Measurements from ENCODE around the gene MAP10.

MAP10 gene

DNA sequence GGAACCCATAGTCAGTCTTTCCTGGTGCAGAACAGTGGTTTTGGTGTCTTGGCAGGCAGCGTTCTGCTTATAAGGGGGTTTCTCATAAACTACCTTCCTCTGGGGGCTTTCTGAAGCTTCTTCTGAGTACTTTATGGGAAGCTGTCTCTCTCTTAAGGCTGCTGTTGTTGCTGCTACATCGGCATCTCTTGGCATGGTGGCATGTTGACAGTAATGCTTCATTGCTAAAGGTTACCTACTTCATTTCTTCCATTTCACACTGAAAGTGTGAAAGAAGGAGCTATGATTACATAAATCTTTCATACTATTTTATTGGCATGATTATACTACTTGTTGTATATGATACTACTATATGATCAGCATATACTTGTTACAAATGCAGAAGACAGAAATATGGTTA is 6.3 kb upstream of the MAP10 start:
- no peak for DNase-seq

DNA sequence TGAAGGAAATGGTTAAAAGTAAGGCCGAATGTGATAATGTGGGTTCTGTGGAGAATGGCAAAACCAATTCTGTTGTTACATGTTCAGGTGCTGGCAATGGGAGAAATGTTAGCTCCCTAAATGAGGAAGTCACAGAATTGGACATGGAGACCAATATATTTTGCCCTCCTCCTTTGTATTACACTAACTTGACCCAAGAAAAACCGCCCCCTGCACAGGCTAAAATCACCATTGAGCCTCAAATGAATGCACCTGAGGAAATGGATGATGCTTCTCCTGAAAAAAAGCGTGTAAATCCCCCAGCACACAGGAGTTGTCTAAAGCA is 932 bp downstream of the MAP10 start:
- no peak for DNase-seq

DNA sequence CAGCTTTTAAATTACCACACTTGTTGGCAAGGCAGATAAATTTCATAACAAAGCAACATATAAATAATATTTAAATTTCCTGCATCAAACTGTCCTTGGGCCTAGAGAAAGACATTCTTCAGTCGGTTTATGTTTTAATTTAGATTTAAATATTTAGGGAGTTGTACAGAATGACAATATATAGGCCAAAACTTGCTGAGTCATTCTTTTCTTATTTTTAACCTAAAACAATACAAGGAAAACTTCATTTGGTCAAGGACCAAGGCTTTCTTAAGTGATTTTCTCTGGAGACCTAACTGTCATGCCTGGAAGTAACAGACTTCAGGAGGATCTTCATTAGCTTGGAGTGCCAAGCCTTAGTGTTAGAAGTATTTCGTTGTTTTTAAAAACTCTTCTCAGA is 5.6 kb downstream of the MAP10 start:
- DNase-seq: no peak

DNA sequence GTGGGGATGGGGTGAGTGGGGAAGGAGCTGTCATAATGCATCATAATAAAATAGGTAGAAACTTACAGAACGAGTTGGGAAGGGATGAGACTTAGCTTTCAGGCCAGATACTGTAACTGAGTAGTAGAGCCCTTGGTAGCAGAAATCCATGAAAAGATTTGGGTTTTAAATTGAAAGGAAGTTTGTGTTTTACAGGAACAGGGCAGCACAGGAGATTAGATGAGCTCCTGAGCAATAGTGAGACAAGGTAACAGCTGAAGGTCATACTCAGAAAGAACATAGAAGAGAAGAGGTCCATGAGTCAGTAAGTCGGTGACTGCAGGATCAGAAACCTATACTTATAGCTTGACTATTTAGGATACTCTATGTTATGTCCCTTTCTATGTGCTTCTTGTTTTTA is 7.3 kb downstream of the MAP10 start:
- DNase-seq: no peak

DNA sequence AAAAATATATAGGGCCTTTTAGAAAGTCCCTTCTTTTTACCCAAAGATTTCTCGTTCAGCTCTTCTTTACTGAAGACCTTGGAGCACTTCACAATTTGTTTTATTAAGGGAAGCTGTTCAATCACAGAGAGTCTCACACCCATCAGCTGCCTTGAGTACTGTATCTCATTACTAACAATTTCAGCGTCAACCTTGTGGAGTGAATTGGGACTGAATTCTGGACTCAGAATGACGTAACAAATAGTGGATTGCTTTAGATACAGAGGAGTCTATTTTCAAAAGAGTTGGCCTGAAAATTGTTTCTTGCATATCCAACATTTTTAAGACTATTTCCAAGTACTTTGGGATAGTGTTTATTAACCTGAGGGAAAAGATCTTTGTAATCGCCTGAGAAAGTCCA is 7.9 kb downstream of the MAP10 start:
- no peak for DNase-seq

DNA sequence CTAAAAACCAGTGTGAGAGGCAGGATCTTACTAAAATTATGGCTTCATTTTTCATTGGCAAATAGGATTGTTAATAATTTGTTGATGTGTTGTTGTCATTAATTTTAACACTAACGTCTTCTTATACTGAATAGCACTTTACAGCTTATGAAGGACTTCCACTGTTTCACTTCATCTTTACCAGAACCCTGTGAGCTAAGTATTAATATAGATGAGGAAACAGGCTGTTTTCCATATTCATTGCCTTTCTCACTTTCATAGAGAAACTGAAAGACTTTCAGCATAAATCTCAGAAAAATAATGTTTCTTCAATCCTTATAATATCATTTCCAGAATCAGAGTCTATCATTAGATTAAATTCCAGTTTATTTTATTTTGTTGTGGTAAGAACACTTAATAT is 8.5 kb downstream of the MAP10 start:
- DNase-seq: no peak

DNA sequence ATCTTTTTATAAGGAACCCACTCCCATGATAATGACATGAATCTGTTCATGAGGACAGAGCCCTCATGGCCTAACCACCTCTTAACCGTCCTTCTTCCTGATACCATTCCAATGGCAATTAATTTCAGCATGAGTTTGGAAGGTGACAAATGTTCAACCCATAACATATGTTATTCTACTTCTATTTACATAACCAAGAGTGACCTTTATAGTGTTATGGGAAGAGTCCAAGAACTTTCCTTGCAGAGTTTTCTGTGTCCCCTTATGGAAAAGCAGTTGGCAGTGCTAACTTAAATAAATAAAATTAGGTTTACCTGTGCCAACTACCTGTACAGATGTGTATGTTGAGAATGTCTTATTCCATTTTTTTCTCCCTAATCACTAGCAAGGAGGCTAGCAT is 11.1 kb downstream of the MAP10 start:
- no peak for DNase-seq

DNA sequence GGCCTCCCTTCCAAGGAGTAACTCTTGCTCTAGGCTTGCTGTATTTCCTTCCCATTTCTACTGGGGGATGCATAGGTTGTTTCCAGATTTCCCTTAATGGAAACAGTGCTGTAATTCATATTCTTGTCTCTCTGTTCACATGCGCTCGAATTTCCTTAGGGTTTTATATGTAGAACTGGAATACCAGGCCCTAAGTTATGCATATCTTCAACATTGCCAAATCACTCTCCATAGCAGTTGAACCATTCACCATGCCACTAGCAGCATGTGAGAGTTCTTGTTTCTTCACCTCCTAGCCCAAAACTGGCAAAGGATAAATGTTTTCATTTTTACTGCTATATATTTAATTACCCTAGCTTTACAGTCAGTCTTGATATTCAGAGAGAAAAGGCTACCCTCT is 12.8 kb downstream of the MAP10 start:
- DNase-seq: no peak

DNA sequence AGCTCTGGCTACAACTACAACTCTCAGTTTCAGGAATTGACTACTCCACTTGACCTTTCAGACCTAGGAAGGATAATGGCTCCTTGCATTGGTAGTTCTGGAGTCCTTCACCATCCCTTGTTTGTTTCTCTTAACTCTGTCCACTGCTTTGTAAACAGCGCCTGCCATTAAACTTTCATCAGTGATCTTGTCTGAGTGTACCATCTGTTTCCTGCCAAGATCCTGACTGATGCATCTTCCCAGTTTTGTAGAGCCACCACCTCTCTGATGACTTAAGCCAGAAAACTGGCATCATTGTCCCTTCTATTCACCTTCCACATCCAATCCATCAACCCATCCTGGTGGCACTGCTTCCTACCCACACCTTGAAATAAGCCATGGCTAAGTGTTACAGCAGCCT is 15.2 kb downstream of the MAP10 start:
- no peak for DNase-seq

DNA sequence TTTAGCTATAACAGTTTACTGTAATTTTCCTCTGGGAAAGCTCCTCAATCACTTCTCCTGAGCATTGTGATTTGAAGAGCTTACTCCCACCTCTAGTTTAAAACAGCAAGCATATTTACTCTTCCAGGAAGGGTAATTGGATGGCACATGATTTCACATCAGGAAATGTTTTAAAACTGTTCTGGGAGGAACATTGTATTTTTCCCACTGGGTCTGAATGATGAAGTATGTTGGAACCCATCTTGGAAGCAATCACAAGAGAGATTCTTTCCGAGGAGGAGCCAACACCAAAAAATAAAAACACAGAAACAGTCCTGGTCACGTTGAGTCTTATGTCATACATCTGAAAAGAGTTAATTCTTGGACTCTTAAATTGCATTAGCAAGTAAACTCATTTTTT is 17.3 kb downstream of the MAP10 start:
- no peak for DNase-seq

DNA sequence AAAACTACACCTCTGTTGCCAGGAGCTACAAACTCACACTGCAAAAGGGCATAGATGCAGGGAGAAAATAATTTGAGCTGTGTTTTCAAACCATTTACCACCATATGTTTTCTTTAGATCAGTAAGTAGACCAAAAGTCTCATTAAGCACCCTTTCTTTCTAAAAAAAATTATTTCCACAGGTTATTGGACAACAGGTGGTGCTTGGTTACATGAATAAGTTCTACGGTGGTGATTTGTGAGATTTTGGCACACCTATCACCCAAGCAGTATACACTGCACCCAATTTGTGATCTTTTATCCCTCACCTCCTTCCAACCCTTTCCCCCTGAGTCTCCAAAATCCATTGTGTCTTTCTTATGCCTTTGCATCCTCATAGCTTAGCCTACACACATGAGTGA is 21.1 kb downstream of the MAP10 start:
- DNase-seq: no peak

DNA sequence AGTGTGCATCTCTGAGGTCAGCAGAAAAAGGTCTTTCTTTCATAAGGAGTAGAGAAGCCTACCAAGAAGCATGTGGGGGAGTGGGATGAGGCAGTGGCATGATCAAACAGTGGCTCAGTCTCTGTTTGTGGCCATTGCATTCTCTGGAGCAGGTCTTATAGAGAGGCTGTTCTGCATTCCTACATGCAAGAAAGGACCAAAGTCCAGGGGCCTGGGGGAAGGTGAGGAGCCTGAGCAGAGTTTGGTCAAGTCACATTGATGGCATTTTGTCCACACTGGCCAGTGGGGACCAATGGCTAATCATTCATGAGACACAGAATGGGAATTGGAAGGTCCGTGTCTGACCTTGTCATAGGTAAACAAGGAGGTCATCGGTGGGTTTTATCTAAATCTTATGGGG is 25.4 kb downstream of the MAP10 start:
- no peak for DNase-seq

DNA sequence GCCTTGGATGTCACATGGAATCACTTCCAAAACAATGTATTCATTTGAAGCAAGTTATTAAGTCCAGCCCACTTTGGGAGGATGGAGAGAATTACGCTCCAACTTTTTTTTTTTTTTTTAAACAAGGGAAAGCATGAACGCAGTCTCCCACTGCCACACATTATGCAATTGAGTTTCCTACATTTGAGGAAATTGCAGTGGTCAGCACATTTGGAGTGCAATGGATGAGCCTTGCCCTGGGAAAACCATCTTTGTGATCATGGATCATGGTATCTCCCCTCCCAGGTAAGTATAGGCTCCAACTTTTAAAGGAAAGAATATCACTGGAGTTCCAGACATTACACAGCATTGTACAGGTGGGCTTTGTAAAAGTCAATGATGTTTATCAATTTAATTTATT is 26.7 kb downstream of the MAP10 start:
- no peak for DNase-seq

DNA sequence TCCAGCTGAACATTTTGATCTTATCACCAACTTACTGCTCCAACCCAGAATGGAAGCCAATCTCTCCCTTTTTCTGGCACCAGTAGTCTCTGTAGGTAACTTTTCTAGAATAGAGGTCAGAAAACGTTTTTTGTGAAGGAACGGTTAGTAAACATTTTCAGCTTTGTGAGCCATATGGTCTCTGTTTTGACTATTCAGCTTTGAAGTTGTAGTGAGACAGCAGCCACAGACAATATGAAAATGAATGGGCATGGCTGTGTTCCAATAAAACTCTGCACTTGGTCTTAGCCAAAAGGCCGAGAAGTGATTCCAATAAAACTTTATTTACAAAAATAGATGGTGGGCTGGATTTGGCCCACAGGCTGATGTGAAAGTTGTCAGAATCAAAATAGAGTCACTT is 28.9 kb downstream of the MAP10 start:
- no peak for DNase-seq

DNA sequence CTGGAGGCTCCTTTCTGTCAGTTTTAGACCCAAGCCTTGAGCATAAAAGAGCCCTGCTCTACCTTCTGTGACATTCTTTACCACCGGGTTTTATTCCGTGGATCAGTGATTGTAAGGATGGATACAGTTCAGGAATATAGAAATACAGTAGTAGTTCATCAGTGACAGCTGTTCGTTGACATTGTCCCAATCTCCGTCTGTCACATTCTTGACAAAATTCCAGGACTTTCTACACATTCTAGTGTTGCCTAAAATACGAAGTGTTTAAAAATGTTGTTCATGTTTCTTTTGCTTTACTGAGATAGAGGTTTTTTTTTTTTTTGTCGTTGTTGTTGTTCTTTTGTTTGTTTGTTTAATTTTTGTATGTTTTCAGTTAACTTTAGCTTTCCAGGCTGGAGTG is 29.9 kb downstream of the MAP10 start:
- no peak for DNase-seq

DNA sequence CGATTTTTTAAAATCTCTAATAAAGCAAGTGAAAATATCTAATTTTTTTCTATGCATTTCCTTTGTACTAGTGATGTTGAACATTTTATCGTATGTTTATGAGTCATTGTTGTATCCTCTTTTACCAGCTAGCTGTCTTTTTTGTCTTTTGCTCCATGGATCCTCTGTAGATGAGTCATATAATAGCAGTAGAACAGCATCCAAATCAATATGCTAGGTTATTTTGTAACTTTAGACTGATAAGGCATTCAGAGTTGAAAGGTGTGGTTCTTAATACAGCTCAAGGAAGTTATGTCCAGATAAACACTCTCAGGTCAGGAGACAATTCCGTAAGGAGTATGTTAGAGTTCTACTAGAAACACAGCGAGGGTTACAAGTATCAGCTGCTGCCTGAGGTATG is 31.9 kb downstream of the MAP10 start:
- no peak for DNase-seq

DNA sequence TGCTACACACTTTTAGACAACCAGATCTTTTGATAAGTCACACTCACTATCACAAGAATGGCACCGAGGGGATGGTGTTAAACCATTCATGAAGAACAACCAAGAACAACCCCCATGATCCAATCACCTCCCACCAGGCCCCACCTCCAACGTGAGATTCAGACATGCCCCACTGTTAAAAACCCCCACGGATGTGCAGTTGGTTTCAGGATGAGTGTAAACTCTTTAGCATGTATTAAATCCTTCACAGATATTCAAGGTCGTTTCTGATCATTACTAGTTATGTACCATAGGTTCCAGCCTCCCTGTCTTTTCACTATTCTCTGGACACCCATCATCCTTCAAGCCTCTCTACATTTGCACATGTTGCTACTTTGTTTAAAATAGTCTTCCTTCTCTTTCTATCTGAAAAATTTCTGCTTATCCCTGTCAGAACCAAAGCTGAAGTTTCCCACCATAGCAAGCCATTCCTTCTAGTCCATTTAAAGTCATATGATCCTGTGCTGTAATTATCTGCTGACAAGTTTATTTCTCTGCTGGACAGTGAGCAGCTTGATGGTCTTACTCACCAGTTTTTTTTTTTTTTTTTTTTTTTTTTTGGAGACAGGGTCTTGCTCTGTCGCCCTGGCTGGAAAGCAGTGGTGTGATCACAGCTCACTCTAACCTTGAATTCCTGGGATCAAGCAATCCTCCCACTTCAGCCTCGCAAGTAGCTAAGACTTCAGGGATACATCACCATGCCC is 36.8 kb downstream of the MAP10 start:
- no peak for DNase-seq

DNA sequence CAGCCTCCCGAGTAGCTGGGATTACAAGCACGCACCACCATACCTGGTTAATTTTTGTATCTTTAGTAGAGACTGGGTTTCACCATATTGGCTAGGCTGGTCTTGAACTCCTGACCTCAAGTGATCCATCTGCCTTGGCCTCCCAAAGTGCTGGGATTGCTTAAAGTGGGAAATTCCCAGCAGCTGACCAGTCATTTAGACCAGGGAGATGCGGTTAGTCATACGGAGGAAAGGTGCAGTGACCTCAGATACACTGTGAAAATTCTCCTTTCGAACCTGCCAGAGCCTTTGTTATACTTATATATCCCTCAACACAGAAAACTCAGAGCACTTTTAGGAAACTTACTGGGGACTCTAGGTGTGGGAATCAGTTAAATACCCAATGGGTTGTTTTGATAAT is 39.6 kb downstream of the MAP10 start:
- no peak for DNase-seq

DNA sequence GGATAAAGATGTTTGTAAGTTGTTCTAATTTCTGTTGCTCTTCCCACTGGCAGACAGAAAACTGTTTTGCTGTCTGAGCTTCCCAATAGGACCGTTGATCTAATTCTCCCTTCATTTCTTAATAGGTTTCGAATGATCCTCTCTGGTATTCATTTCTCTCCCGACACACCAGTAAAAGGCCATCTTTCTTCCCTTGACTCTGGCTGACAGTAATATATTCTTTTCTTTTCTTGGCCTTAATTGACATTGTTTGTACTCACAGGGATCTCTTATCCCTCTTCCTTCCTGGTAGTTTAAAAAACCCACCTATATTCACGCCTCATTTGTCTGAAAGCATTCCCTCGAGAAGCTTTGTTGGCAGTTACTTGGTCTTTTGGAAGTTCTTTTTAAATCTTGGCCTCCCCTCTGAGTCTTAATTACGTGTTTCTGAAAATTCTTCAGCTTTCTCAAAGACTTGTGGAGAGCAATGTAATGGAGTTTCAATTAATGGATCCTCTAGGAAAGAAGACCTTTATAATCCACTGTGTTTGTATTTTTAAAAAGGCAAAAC is 40.3 kb downstream of the MAP10 start:
- no peak for DNase-seq

DNA sequence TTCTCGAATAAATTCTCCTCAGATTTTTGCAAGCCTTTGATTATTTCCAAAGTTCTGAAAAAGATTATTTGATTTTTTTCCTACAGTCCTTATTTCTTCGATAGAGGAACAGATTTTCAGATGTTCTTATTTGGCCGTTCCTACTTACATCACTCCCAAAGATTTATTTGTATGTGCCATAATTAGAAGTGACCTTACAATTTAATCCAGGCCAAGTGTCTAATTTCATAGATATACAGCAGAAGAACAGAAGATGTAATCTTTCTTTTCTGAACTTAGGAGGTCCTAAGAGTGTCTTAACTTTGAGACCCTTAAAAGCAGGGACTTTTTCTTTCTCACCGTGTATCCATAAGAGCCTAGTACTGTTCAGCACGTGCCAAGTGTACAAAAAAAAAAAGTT is 46.3 kb downstream of the MAP10 start:
- DNase-seq: no peak

DNA sequence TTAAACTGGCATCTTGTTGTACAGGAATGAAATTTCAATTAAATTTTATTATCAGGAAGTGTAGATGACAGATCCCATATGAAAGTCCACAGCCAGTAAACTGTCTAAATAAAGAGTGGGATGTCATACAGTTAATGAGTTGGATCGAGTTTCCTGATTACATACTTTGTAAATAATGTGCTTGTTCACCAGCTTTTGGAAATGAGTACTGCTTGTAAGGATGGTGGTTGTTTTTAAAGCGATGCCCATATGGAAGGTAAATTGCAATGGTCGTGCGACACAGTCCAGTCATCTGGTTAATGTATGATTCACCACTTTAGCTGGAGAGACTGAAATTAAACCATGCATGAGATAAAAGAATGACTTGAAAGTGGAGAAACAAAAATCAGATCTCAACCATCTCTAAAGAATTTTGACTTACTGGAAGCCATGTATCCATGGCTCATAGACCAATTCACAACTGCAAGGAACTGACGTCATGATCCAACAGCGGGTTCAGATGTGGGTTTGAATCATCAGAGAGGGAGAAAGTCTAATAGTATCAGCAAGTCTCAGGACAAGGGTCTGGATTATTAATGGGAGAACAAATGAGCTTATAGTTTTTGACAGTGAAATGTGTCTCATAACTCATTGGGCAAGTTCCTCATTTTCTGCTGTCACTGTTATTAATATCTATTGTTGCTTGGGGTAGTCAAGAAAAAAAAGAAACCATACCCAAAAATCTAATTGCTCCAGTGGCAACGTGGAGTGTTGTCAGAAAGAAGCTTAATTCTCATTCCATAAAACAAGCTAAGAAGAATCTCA is 49.0 kb downstream of the MAP10 start:
- DNase-seq: no peak

DNA sequence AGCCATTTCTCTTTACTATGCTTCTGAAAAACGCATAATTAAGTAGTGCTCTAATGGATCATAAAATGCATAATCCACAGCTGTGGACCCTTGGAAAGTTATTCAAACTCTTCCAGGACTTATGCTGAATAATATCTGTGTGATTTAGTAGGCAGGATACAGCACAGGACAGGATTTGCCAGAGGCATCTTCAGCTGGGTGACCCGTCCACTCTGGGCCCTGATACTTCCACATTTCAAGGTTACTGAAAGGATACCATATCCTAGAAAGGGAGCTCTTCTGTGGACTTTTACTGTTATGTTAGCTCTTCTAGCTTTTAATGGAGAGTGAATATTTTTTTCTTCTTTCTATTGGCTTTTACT is 49.6 kb downstream of the MAP10 start:
- DNase-seq: no peak

DNA sequence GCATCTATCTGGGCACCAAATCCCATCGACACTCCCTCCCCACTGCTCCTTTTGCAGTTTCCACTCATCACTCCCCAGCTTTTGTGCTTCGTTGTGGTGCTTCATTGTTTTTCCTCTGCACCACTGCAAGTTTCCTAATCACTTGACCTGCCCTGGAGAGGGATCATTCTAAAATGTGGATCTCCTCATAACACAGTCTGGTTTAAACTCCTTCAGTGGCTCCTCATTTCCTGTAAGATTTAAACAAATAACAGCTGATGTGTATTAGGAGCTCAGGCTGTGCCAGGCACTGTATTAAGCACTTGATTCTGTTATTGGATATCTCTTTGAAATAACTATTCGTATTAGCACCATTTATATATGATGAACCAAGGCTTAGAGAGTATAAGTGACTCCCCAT is 51.3 kb downstream of the MAP10 start:
- DNase-seq: no peak
